NCI-H1694 (cell line): ENCODE results near the gene TACR2.

ENCODE experiments used
- DNase-seq: peaks from one replicate; lab custom pipeline; 2025; lab: John Stamatoyannopoulos, UW

The TACR2 gene

DNA sequence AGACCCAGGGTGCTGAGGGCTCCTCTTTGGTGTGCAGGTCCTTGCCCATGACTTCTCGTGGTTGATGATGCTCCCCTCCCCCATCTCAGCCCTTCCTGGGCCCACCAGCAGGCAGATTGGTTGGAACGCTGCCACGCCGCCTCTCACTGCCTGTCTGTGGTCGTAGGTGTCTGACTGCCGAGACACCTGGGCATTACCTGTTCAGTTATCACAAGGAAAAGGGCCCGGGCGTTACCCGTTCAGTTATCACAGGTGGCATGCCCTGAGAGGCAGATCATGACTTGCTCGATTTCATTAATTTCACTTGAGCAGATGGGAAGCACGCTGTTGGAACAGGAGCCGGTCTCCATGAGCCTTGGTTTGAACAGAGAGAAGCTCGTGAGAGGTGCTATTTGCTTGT is 42.5 kb downstream of the TACR2 start:
- DNase-seq, result peak; percentile 72

DNA sequence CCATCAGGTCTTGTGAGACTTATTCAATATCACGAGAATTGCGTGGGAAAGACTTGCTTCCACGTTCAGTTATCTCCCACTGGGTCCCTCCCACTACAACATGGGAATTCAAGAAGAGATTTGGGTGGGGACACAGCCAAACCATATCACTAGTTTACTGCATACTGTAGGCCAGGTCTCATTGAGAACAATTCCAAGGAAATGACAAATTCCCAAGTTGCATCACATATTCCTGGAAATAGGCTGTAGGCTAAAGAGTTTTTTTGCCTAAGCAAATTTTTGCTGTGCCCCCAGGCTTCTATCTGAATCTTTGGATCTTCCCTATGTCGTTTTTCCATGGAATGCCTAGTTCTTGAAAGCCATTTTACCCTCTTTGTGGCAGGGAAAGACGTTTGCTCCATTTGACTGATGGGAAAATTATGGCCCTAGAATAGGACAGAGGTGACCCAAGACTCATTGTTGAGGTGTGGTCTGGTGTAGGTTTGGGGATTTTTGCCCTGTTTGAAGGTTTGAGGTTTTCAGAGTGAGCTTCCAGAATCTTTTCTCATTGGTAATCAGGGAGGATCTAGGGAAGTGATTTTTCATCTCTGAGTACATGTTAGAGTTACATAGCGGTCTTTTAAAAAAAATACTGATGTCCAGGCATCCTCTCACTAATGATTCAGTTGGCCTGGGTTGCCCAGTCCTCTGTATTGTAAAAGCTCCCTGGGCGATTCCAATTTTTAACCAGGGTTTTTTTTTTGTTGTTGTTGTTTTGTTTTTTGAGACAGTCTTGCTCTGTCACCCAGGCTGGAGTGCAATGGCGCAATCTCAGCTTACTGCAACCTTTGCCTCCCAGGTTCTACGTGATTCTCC is 44.4 kb downstream of the TACR2 start:
- DNase-seq, result no peak

DNA sequence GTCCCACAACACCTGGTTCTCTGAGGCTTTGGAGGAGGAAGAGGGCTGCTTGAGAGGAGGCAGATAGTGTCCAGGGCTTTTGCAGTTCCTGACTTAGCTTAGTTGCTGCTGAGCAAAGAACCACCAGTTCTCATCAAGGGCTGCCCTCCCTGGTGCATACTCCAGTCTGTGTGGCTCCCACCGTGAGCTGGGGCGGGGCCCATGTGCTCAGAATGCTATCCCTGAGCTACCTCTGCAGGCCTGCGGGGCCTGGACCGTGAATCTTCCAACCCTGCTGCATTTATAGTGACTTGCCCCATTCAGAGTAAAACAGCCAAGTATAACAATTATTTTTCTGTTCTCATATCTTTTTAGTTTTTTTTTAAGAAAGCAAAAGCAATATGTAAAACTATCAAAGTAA is 49.2 kb downstream of the TACR2 start:
- no peak for DNase-seq

DNA sequence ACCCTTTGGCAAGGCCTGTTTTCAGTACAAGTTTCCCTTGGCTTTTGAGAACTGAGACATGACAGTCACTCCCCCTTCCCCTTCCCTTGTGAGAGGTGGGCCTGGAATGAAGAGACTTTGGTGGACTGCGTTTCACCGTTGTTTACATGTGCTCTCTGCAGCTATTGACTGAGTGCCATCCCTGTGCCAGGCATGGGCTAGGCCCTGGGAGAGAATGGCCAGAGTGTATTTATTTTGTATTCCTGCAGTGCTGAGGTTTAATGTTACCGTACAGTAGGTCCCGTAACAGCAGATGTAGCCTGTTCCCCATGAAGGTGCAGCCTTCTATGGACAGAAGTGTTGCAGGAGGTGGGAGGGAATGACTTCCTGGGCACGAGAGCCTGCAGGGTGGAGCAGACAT is 50.0 kb downstream of the TACR2 start:
- DNase-seq, result no peak

DNA sequence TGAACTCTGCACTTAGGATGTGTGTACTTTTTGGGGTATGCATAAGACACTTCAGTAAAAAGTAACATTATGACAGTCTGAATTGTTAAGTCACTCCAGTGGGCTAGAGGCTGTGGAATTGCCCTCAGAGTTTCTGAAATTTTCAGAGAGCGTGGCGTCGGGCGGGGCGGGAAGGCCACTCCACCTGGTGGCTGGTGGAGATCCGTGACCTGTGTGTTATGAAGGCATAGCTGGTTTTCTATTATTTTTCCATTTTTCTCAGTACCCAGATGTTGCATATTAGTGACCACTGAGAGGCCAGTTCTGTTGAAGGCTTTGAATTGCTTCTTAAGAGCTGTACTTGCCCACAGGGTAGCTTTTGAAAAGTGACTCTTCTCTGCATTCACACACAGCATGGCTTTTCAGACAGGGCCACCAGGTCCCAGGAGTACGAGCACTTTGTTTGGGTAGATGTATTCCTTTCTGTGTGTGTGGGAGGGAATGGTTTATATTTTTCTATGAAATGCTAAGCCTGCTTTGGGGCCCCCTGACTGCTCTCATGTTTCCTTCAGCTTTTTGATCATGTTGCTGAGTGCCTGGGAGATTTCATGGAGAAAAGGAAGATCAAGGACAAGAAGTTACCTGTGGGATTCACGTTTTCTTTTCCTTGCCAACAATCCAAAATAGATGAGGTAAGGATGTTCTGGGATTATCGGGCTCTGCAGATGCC is 52.3 kb downstream of the TACR2 start:
- DNase-seq, result no peak

DNA sequence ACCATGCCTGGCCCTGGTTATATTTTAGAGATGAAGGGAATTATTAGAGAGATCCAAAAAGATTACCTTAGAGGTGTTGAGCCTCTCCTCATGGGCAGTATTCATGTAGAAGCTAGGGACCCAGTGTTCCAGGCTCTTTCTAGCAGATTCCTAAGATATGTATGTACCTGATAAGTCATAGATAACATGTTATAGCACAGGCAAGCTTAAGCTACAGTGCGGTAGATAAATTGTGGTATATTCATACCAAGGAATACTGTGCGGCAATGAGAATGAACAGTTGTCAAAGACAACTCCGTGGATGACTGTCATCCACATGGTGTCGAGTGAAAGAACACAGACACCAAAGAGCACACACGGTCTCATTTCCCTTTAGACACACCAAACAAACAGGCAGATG is 53.1 kb downstream of the TACR2 start:
- DNase-seq, result no peak

DNA sequence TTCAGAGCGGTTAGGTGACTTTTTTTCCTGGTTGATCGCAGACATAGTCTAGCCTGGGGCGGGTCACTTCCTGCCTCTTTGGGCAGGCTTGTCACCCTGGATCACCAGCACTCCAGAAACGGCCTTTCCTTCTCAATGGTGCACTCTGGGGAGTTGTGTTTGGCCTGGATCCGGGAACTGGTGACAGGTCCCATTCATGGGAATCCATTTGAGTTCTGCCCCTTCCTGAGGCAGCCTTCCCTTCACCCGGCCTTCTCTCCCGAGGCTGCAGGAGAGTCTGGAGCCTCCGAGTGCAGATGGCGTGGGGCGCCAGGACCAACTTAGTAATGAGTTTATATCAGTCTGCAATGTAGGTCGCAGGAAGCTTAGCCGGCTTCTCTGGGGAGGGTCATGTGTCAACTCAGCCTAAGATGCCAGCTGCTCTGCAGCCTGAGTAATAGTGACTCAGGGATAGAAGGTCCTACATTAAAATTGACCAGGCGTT is 54.2 kb downstream of the TACR2 start:
- DNase-seq, result no peak

DNA sequence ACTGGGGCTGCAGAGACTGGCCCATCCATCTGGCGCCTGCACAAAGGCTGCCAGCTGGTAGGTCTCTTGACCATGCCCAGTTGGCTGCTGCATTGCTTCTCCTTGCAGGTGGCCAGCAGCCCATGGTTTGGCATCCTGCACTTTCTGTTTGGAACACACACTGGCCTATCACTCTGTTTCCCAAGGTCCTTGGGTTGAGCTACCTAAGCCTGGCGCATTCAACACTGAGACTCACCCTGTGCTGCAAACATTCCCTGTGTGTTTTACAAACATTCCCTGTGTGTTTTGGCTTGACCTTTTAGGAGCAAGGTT is 55.5 kb downstream of the TACR2 start:
- no peak for DNase-seq

DNA sequence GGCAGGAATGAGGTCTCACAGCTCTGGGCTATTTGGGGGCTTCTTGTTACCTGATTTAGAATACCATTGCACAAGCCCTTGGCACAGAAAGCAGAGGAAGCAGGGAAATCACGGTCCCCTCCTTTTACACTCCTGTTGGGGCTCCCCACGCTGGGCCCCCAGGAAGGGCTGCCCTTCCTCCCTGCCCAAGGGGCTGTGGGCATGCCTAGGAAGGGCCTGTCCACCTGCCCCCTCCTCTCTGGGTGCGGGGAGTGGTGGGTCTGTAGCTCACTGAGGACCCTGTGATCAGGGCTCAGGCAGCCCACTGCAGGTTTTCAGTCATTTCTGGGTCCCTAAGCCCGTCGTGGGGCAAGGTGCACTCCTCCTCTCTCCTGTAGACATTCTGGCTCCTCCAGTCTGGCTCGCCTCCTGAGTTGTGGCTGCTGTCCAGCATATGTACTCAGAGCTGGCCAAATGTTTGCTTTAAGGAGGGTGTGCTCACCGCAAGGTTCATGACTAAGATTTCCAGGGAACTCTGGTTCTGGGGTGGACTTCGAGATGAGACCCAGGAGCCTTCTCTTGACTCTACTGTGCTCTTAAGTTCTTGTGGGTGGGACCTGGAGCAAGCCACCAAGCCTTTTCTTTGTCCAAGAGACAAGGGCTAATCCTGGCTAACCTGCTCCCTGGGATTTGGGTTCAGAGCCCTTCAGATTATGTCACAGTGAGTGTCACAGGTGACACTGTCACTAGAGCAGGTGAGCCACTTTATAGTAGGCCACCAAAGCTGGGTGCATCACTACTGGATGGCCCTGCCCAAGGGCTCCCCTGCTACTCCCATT is 56.0 kb downstream of the TACR2 start:
- DNase-seq, result no peak

DNA sequence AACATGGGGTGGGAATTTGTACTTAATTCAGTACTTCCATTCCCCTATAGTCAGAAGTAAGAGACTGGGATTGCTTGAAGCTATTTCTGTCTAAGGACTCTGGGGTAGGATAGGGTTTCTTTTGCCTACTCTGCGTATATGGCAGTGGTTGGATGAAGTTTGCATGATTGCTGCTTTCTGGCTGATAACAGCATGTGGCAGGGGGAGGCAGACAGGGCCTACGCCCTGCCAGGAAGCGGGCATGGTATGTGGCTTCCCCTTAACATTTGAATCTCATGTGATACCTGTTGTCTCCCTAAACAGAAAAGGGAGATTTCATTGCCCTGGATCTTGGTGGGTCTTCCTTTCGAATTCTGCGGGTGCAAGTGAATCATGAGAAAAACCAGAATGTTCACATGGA is 57.1 kb downstream of the TACR2 start:
- no peak for DNase-seq

DNA sequence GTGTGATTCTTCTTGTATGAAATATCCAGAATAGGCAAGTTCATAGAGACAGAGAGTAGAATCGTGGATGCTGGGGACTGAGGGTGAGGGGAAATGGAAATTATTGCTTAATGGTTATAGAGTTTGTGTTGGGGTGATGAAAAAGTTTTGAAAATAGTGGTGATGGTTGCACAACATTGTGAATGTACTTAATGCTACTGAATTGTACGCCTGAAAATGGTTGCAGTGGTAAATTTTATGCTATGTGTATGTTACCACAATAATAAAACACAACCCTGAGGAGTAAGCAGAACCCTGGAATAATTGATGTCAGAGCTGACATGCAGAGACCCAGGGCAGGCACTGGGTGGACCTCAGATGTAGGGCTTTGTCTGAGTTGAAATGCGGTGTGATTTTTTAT is 57.6 kb downstream of the TACR2 start:
- DNase-seq, result no peak

DNA sequence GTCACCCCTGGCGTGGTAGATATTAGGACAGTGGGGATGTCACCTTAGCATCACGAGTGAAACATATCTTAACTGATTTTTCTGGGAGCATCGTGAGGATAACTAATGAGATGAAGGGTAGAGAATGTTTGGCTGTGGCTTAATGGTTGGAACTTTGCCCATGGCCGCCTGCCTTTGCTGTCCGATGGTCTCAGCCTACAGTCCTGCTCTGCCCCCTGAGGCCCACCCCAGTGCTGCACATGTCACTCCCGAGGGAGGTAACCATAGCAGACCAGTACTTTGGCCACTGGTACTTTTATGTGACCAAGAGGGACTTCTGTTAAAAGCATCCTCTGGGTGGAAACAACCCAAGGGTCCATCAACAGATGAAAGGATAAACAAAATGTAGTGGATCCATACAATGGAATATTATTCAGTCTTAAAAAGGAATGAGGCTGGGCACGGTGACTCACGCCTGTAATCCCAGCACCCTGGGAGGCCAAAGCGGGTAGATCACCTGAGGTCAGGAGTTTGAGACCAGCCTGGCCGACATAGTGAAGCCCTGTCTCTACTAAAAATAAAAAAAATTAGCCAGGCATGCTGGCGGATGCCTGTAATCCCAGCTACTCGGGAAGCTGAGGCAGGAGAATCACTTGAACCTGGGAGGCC is 58.4 kb downstream of the TACR2 start:
- DNase-seq, result no peak

DNA sequence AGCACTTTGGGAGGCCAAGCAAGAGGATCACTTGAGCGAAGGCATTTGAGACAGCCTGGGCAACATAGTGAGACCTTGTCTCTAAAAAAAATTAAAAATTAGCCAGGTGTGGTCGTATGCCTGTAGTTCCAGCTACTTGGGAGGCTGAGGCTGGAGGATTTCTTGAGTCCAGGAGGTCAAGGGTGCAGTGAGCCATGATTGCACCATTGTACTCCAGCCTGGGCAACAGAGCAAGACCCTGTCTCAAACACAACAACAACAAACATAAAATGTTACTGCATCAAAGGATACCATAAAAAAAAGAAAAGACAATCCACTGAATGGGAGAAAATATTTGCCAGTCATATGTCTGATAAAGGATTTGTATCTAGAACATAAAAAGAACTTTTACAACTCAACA is 60.5 kb downstream of the TACR2 start:
- no peak for DNase-seq

DNA sequence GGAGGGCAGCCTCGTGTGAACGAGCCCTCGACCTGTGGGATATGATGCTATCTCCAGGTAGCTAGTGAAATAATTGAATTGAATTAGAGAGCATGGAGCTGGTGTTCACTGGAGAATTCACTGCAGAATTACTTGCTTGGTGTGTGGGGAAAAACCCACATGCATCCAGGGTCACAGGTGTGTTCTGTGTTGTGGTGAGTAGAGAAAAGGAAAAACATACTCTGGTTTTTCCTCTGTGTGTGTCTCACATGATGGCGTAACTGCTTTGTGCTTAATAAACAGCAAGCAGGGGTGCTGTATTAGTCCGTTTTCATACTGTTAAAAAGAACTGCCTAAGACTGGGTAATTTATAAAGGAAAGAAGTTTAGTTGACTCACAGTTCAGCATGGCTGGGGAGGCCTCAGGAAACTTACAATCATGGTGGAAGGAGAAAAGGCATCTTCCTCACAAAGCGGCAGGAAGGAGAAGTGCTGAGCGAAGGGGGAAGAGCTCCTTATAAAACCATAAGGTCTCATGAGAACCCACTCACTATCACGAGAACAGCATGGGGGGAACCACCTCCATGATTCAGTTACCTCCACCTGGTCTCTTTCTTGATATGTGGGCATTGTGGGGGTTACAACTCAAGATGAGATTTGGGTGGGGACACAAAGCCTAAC is 62.6 kb downstream of the TACR2 start:
- DNase-seq, result no peak
